NCI-H1417 (cell line): ENCODE measurements around the gene AIPL1.

ENCODE experiments used
- DNase-seq, 3 experiments: peaks; one replicate each; lab custom pipeline; 2025; lab: John Stamatoyannopoulos, UW

Gene AIPL1

GRCh38 chr17:6448473-6448872, 13.6 kb upstream of the AIPL1 start:
- DNase-seq: no peak

- no peak for DNase-seq
Observed at GRCh38 chr17:6446516-6447100, 11.7 kb upstream of the AIPL1 start.

DNA sequence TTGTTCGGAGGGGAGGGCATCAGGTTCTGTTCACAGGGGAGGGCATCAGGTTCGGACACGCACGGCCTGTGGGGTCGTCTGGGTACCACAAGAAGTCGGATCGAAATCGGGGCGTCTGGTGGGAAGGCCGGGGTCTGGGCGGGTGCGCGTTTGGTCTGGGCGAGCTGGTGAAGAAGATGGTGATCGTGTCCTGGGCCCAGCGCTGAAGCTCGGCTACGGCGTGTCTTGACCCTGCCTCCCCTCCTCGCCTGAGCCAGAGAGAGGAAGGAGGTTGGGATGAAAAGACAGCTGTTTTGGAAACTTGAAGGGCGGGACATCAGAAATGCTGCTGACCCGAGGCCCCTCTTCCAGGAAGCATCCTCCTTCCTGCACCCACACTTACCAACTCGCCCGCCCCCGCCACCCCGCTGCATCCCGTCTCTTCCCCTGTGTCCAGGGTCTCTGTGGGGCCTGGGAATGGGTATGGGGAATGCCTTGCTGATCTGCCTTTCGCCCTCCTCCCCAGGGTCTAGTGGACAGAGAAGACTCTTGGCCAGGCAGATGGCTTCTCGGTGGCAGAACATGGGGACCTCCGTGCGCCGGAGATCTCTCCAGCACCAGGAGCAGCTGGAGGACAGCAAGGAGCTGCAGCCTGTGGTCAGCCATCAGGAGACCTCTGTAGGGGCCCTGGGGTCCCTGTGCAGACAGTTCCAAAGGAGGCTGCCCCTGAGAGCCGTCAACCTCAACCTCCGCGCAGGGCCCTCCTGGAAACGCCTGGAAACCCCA, 9.8 kb upstream of the AIPL1 start:
- DNase-seq: no peak

DNA sequence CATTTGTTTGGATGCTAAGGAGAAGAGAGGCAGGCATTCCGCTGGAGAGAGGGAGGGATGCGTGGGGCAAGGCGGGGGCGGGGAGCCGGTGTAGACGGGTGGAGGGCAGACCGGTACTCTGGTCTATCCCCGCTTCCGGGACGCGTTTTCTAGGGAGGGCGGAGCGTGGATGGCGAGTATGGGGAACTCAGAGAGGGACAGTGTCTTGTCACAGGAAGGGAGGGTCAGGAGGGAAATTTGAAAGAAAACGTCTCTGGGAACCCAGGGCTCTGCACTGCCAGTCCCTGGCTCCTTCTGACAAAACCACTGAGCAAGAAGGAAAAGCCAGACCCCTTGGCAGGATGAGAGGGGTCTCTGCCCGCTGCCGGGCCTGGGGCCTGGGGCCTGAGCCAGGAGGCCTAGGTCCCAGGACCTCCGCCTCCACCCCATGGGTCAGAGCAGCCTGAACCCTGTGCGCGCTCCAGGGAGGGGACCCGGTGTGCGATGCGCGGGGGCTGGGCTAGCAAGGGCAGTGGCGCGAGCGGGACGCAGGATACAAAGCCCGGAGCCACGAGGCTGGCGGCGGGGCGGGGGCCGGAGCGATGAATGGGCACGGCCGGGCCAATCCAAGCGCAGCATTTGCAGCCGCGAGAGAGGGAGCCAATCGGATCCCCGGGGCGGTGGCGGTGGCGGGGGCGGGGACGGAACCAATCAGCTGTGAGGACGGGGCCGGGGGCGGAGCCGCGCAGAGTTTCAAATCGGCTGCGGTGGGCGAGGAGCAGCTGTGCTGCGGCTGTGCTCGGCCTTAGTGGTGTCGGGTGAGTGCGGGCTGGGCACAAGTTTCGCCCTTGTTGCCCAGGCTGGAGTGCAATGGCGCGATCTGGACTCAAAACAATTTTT, 9.0 kb upstream of the AIPL1 start, which contains the start of gene PIMREG:
PIMREG (plus strand) TSS at position 764 of the 879 bp plus-strand sequence. CDS start 656 bp downstream, outside the sequence.
- peak; percentile 90 to 95 (median 91) for DNase-seq

- DNase-seq: no peak
Observed at GRCh38 chr17:6442775-6443174, 7.9 kb upstream of the AIPL1 start.

DNA sequence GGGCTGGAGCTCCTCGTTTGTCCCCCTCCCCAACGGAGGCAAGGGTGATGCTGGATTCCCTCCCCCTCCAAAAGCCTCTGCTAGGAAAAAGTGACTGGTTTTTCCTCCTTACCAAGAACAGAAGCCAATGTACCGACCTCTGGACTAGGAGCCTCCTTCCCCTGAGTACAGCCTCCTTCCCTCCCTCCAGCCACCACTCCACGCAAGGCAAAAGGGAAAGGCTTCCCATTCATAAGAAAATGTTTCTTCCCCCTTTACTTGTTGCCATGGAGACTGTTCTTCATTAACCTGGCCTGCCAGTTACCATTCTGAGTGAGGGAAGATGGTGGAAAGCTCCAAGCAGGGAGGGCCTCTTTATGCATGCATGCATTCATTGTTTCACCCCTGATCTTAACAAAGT, 5.0 kb upstream of the AIPL1 start:
- DNase-seq: peak in 1 of 3 experiments; percentile 8

GRCh38 chr17:6437956-6438355, 3.0 kb upstream of the AIPL1 start:
- DNase-seq: peak in 1 of 3 experiments; percentile 18

DNA sequence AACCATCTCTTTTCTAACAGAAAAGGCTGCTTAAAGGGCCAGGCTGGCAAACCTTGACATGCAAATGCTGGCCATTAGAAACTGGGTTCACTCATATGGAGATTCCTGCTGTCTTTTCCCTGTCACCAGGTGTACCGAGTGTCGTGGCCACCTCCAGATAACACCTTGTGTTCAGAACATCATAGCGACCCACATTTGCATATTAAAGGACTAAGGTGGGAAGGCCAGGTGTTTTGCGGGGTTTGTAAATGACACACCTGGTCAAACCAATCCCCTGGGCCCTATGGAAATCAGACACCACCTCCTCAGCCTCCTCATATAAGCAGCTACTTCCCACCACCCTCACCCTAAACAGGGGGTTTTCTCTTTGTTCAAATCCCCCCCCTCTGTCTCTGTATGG, 2.5 kb upstream of the AIPL1 start:
- peak in 2 of 3 experiments; percentile 22 to 56 for DNase-seq

DNA sequence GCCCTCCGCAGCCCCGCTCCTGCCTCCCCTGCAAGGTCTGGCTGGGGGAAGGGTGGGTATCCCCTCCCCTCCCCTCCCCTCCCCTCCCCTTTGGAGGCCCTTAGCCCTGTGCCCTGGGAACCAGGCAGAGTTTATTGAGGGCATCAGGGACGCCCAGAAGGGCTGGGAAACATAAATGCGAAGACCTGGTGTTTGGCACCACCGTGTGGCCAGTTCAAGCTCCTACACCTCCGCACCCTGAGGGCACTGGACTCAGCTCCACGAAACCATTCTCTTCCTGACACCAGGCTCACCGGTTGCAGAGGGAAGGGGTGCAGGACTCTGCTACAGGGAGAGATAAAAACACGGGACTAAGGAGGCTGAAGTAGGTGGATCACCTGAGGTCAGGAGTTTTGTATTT, 1.0 kb upstream of the AIPL1 start:
- peak; percentile 44 to 72 (median 47) for DNase-seq

GRCh38 chr17:6430769-6431168, 4.2 kb downstream of the AIPL1 start:
- DNase-seq: no peak

DNA sequence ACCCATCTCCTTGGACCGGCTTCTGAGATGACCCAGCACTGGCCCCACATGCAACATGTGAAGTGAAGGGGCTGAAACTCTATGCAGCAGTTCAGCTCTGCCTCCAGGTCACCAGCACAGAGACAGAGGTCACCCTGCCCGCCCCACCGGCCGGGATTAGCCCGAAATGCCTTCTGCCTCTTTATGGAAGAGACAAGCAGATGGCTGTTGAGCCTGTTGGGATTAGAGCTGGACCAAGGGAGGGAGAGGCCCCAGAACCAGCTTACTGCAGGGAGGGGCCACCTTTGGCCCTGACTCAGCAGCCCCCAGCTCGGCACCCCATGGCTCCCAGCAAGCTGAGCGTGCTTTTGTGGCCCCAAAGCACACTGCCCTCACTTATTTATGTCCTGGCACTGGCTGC, 5.7 kb downstream of the AIPL1 start:
- no peak for DNase-seq

GRCh38 chr17:6428207-6428965, 6.5 kb downstream of the AIPL1 start:
- no peak for DNase-seq

GRCh38 chr17:6427279-6427781, 7.6 kb downstream of the AIPL1 start:
- DNase-seq: no peak

- DNase-seq: no peak
Observed at GRCh38 chr17:6426356-6427101, 8.4 kb downstream of the AIPL1 start.

- DNase-seq: no peak
Observed at GRCh38 chr17:6425407-6425806, 9.5 kb downstream of the AIPL1 start.

- DNase-seq: no peak
Observed at GRCh38 chr17:6423931-6424330, 11.0 kb downstream of the AIPL1 start.

DNA sequence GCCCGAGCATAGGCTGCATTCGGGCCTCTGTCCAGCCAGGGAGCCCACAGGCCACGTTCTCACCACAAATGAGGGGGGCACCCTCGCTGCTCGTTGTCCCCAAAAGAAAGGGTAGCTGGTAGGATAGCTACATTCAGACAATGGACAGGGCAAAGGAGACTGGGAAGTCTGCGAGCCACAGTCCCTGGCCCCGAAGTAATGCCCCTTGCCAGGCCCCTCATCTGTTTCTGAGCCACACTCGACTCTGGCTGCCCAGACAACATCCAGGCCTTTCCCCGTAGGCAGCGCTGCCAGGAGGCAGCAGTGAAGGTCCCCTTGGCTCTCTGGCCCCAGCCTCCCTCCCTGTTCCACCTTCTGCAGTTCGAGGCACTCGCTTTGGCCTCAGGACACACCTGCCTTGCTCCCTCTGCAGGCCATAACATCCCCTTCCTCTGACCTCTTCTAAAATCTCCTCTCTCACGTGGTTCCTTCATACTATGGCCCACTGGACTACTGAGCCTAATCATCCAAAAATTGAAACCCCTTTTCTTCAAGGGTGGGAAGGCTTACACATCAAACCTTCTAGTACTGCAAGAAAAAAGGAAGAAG, 12.2 kb downstream of the AIPL1 start:
- no peak for DNase-seq

DNA sequence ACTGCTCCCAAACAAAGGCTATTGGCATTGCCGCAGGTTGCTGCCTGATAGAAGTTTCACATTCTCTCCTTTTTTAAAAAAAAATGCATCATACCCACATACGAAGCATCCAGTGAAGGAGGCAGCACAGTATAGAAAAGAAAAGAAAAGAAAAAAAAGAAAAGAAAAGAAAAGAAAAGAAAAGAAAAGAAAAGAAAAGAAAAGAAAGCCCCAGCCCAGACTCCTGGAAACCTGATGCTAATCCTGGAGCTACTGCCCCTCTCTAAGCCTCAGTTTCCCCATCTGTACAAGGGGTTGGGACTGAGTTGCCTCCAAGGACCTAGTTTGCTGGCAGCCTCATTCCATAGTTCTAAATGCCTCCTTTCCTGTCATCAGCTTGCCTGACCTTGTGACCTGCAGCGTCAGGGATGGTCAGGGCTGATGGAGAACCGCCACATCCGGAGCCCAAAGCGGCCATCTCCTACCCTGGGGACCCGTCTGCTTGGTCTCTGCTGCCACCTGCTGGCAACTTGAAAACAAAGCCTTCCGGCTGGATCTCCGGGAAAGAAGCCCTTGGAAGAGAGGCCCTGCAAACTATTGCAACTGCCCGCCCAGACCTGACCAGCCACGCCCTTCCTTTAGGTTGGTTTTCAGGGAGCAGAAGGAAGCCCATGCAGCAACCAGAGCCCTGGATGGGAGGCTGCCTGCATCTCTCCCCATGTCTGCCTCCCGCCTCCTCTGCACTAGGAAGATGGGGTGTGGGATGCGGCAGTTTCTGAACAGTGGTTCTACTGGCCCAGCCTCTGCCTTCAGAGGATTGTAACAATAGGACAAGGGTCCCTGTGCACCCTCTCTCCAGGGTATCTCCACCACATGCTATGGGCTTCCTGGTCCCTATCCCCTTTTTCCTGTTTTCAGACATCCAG, 13.0 kb downstream of the AIPL1 start:
- DNase-seq: peak; percentile 56 to 85 (median 68)

GRCh38 chr17:6420173-6420641, 14.7 kb downstream of the AIPL1 start:
- DNase-seq: peak; percentile 30 to 78 (median 65)
